ENCODE data around the gene PPP1R8. TPM values are rescaled to one million over a fixed set of nuclear protein-coding genes. Genes with fewer than 3 reads are reported as not detected.

PPP1R8 gene
- total and polyA plus RNA-seq, 10 of the 15 experiments (the other 5 are each of a cell fraction or from before 2014, with no cell fraction given), result 10.2 to 77.0 (median 53.0) TPM

DNA sequence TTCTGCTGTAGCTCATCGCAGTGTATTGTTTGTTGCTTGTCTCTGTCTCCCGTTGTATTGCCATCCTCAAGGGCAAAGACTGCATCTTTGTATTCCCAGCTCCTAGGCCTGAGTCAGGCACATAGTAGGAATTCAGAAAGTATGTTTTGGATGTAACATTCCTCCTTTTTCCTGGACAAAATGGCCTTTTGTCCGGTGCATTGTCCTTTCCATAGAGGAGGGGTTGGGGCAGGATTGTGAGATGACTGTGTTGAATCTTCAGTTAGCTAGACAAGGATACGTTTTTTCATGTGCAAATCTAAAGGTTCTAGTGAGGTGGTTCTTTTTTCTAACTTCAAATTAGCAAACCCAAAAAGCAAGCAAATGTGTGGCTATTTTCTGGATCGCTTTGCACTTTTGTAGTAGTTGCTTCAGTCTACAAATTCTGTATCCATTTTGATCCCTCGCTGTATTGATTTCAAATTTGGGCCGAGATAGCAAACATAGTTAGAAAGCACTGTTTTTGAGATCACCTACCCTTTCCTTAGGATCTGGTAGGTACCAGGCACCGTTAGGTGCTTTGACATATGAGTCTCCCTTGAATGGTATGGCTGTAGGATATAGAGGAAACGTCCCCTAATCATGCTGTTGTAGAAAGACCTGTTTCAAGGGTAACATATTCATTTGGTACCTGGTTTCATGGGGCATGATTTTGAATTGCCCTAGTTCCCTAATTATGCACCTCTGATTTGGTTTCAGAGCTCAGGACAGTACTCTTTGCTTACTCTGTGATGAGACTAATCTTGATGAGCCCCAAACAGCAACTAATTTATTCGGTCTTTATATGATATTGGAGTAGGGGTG, 1.2 kb downstream of the PPP1R8 start:
- POLR2A ChIA-PET, result interaction anchor here (0.5 to 2.1 kb wide), 3 partner anchors 9 to 91 kb away, joined by 3 to 6 read pairs (median 5); no protein-coding TSS in a partner anchor
- peak; percentile 14 for ATAC-seq
- Histone ChIP-seq H3K9me3 (replicated peaks; ENCODE audit: control insufficient read depth, insufficient read depth, low read length) (no peaks in the 10 kb centered on the region), H3K4me3 (peak overlapping the region; percentile 90), H2AFZ (ENCODE audit: control insufficient read depth, low read depth, low read length) (no peak overlapping the region), H3K79me2 (ENCODE audit: control insufficient read depth, insufficient read depth, low read length) (peaks cover 49% of the 10 kb centered on the region), H3K4me1 (ENCODE audit: control insufficient read depth, insufficient read depth, low read length) (no peaks in the 10 kb centered on the region), H3K9ac (ENCODE audit: control insufficient read depth, insufficient read depth, low read length) (peak overlapping the region; percentile 97), H4K20me1 (ENCODE audit: control insufficient read depth, insufficient read depth) (no peaks in the 10 kb centered on the region), H3K27ac (ENCODE audit: control insufficient read depth, insufficient read depth) (peak overlapping the region; percentile 87; the same call in 1 of the 2 replicates), H3K27me3 (replicated peaks in 1 of 2; ENCODE audit: control insufficient read depth in 2 of 2, insufficient read depth in 2 of 2, low read length in 1 of 2) (no peaks in the 10 kb centered on the region), H3K36me3 (ENCODE audit: control insufficient read depth in 2 of 2, insufficient read depth in 2 of 2, low read length in 1 of 2) (peaks cover 0 to 4% of the 10 kb centered on the region in 2 experiments; a peak in 2 of 4 replicates), H3K4me2 (ENCODE audit: control insufficient read depth, insufficient read depth) (peak overlapping the region; percentile 91)
- RAD21 ChIA-PET (ENCODE audit: unreplicated experiment), result interaction anchor here (0.7 to 1.3 kb wide), 3 partner anchors 107 to 162 kb away, joined by 3 to 5 read pairs (median 3); partner anchors contain the start of genes FAM76A and IFI6
- intact Hi-C loops (cut with micrococcal nuclease; ENCODE audit: unreplicated experiment), result loop anchor here (5.0 to 10.0 kb wide), 2 partner anchors 107 to 159 kb away; partner anchors contain the start of genes FAM76A and IFI6
- TF ChIP-seq YY1 (IDR thresholded peaks at IDR 0.05; ENCODE audit: low read depth, low read length) (no peak), NFYA (IDR thresholded peaks at IDR 0.05; ENCODE audit: borderline replicate concordance, low read depth, low read length) (no peak), BCL3 (IDR thresholded peaks at IDR 0.05; ENCODE audit: borderline replicate concordance, insufficient read depth, low read depth, low read length, poor library complexity, severe bottlenecking) (no peak), PAX5 (IDR thresholded peaks at IDR 0.05; ENCODE audit: borderline replicate concordance, low read depth, low read length) (no peak), BACH1 (IDR thresholded peaks at IDR 0.05; ENCODE audit: borderline replicate concordance) (no peak), SP1 (IDR thresholded peaks at IDR 0.05; ENCODE audit: low read depth, low read length) (no peak), BMI1 (IDR thresholded peaks at IDR 0.05; ENCODE audit: borderline replicate concordance) (no peak), RUNX3 (IDR thresholded peaks at IDR 0.05; ENCODE audit: low read length) (no peak), ATF3 (IDR thresholded peaks at IDR 0.05; ENCODE audit: borderline replicate concordance, extremely low read depth, low read depth, low read length) (no peak), HDGF (IDR thresholded peaks at IDR 0.05) (no peak), TCF7 (IDR thresholded peaks at IDR 0.05; ENCODE audit: borderline replicate concordance) (no peak), PML (IDR thresholded peaks at IDR 0.05; ENCODE audit: low read length) (no peak), PAX8 (IDR thresholded peaks at IDR 0.05) (no peak), TBL1XR1 (IDR thresholded peaks at IDR 0.05; ENCODE audit: low read depth, low read length) (no peak), MEF2B (IDR thresholded peaks at IDR 0.05; ENCODE audit: partially characterized antibody, poor library complexity, severe bottlenecking) (no peak), CEBPZ (IDR thresholded peaks at IDR 0.05; ENCODE audit: low read depth, low read length) (no peak), JUNB (IDR thresholded peaks at IDR 0.05) (no peak), SPI1 (IDR thresholded peaks at IDR 0.05; ENCODE audit: borderline replicate concordance, insufficient read depth, low read depth, low read length) (no peak), MEF2A (IDR thresholded peaks at IDR 0.05; ENCODE audit: insufficient read depth, low read depth, low read length) (no peak)
- 18% methylated on average over 10 of the region's 10 CpGs for WGBS (ENCODE audit: insufficient coverage, insufficient replicate concordance, low lambda C conversion rate, missing lambda C conversion rate)
- CTCF ChIA-PET, result interaction anchor here (0.6 to 4.8 kb wide), 2 partner anchors 22 to 161 kb away, joined by 4 to 32 read pairs; partner anchors contain the start of gene IFI6
- FAIRE-seq, result peak; percentile 38
- in situ Hi-C loops (cut with MboI), result no loop called here
- SMC1A ChIA-PET (ENCODE audit: uncharacterized antibody, unreplicated experiment), result interaction anchor here (0.8 to 4.7 kb wide), 12 partner anchors 9 to 246 kb away, joined by 3 to 35 read pairs (median 4); partner anchors contain the start of genes IFI6 and STX12
- BruUV-seq (replicated peaks), result no TSS peak
- no peak for DNase-seq (ENCODE audit: low read depth, low spot score)
